GM12878 (cell line): Measurements from ENCODE around the gene SLC12A5. TPM values are rescaled to one million over a fixed set of nuclear protein-coding genes. Genes with fewer than 3 reads are reported as not detected.

Source experiments
- ATAC-seq: fragments of 200-7000 bp; cut with Tn5 transposase; 3 replicates; pipeline ENCODE4 v1.9.1; 2020; ENCODE audit warnings: mild to moderate bottlenecking, moderate library complexity
- BruUV-seq: library from RNA; stranded (reverse); fragments of 400-500 nt; replicated peaks from 2 replicates; lab custom pipeline; 2021; lab: Mats Ljungman, UMichigan
- CTCF ChIA-PET: fragments of 300-600 bp; sonication (Branson Sonifier 250); formaldehyde crosslinking; extraction: SDS; loops from one replicate; lab custom pipeline; 2021; ENCODE audit warnings: inconsistent platforms; lab: Yijun Ruan, JAX
- POLR2A ChIA-PET: fragments of 350-600 bp; formaldehyde crosslinking; extraction: SDS; loops from one replicate; lab custom pipeline; 2021; ENCODE audit warnings: inconsistent platforms; lab: Charles Lee
- RAD21 ChIA-PET: fragments of 300-600 bp; sonication (Branson Sonifier 250); formaldehyde crosslinking; loops from one replicate; lab custom pipeline; 2023; ENCODE audit warnings: antibody characterized with exemption; ENCODE audit not compliant: unreplicated experiment; lab: Charles Lee
- SMC1A ChIA-PET: fragments of 300-600 bp; sonication (Branson Sonifier 250); formaldehyde crosslinking; loops from one replicate; lab custom pipeline; 2023; ENCODE audit not compliant: unreplicated experiment, uncharacterized antibody; lab: Charles Lee
- DNase-seq: peaks from one replicate; pipeline ENCODE4 v3.0.0-alpha.2; 2011; ENCODE audit warnings: low read depth, low spot score
- FAIRE-seq: peaks from 3 replicates; lab custom pipeline; 2011; peaks lifted over from hg19 to GRCh38; lab: Jason Lieb, UNC
- H2AFZ ChIP-seq: 2 replicates; pipeline ENCODE4 v1.6.0; 2011; ENCODE audit warnings: low read depth, low read length, control low read depth; ENCODE audit not compliant: control insufficient read depth
- H3K27ac ChIP-seq: 2 replicates; pipeline ENCODE4 v1.5.1; 2011; ENCODE audit warnings: control low read depth; ENCODE audit not compliant: control insufficient read depth, insufficient read depth
- H3K27me3 ChIP-seq, 2 experiments: replicated peaks in 1 of 2; 2 replicates each; pipeline versions ENCODE4 v1.6.0 to v1.6.1; 2011; ENCODE audit warnings: low read length in 1 of 2; ENCODE audit not compliant: control insufficient read depth in 2 of 2, insufficient read depth in 2 of 2
- H3K36me3 ChIP-seq, 2 experiments: 2 replicates each; pipeline ENCODE4 v1.5.1; 2011; ENCODE audit warnings: low read length in 1 of 2; ENCODE audit not compliant: control insufficient read depth in 2 of 2, insufficient read depth in 2 of 2
- H3K4me1 ChIP-seq: 2 replicates; pipeline ENCODE4 v1.6.1; 2011; ENCODE audit warnings: mild to moderate bottlenecking, low read length, moderate library complexity, mixed read lengths; ENCODE audit not compliant: control insufficient read depth, insufficient read depth
- H3K4me2 ChIP-seq: 2 replicates; pipeline ENCODE4 v1.6.0; 2011; ENCODE audit warnings: control low read depth; ENCODE audit not compliant: control insufficient read depth, insufficient read depth
- H3K4me3 ChIP-seq: fragments of 200-600 bp; sonication (generic); 2 replicates; pipeline ENCODE4 v1.5.1; 2016
- H3K79me2 ChIP-seq: 2 replicates; pipeline ENCODE4 v1.6.0; 2011; ENCODE audit warnings: low read length; ENCODE audit not compliant: control insufficient read depth, insufficient read depth
- H3K9ac ChIP-seq: 2 replicates; pipeline ENCODE4 v1.8.0; 2011; ENCODE audit warnings: low read length, control low read depth, mixed read lengths; ENCODE audit not compliant: control insufficient read depth, insufficient read depth
- H3K9me3 ChIP-seq: replicated peaks from 3 replicates; pipeline ENCODE4 v1.5.1; 2011; ENCODE audit warnings: mild to moderate bottlenecking, low read length; ENCODE audit not compliant: control insufficient read depth, insufficient read depth
- H4K20me1 ChIP-seq: 2 replicates; pipeline ENCODE4 v1.6.0; 2011; ENCODE audit not compliant: control insufficient read depth, insufficient read depth
- CBFB ChIP-seq: IDR thresholded peaks from 2 replicates; pipeline ENCODE4 v1.6.1; 2016; ENCODE audit warnings: antibody characterized with exemption, low read depth
- CHD4 ChIP-seq: fragments of 200-600 bp; sonication (generic); IDR thresholded peaks from 2 replicates; pipeline ENCODE4 v1.6.1; 2016; ENCODE audit warnings: mild to moderate bottlenecking
- CREM ChIP-seq: IDR thresholded peaks from 2 replicates; pipeline ENCODE4 v1.6.1; 2014; ENCODE audit warnings: antibody characterized with exemption, low read depth
- JUND ChIP-seq: IDR thresholded peaks from 2 replicates; pipeline ENCODE4 v1.6.1; 2012; ENCODE audit warnings: low read depth, mild to moderate bottlenecking, low read length, improper control_type of control experiment, moderate library complexity
- KLF5 ChIP-seq: fragments of 450-650 bp; IDR thresholded peaks from 2 replicates; pipeline ENCODE4 v1.6.1; 2014; ENCODE audit warnings: mild to moderate bottlenecking; ENCODE audit not compliant: partially characterized antibody
- LARP7 ChIP-seq: fragments of 450-650 bp; IDR thresholded peaks from 2 replicates; pipeline ENCODE4 v1.6.1; 2017; ENCODE audit warnings: mild to moderate bottlenecking
- MTA3 ChIP-seq: IDR thresholded peaks from 2 replicates; pipeline ENCODE4 v1.6.1; 2012; ENCODE audit warnings: low read length, inconsistent platforms, borderline replicate concordance
- NRF1 ChIP-seq: conservative IDR thresholded peaks from 2 replicates; pipeline ENCODE4 v1.6.1; 2011; ENCODE audit warnings: mild to moderate bottlenecking, low read depth, low read length, improper control_type of control experiment
- RCOR1 ChIP-seq: conservative IDR thresholded peaks from 2 replicates; pipeline ENCODE4 v1.6.1; 2012; ENCODE audit warnings: low read depth, low read length, improper control_type of control experiment
- RFX5 ChIP-seq: IDR thresholded peaks from 2 replicates; pipeline ENCODE4 v1.6.1; 2011; ENCODE audit warnings: low read depth, low read length, improper control_type of control experiment
- RUNX3 ChIP-seq: IDR thresholded peaks from 2 replicates; pipeline ENCODE4 v1.6.1; 2012; ENCODE audit warnings: low read length, inconsistent platforms
- SP1 ChIP-seq: IDR thresholded peaks from one replicate; pipeline ENCODE4 v1.6.1; 2011; ENCODE audit warnings: low read depth, low read length
- SPI1 ChIP-seq: IDR thresholded peaks from 2 replicates; pipeline ENCODE4 v1.6.1; 2011; ENCODE audit warnings: low read depth, mild to moderate bottlenecking, low read length, moderate library complexity, borderline replicate concordance; ENCODE audit not compliant: insufficient read depth
- SREBF1 ChIP-seq: IDR thresholded peaks from 2 replicates; pipeline ENCODE4 v1.6.1; 2012; ENCODE audit warnings: mild to moderate bottlenecking, low read length
- SUPT20H ChIP-seq: IDR thresholded peaks from 2 replicates; pipeline ENCODE4 v1.6.1; 2011; ENCODE audit warnings: low read depth, mild to moderate bottlenecking, low read length, moderate library complexity, borderline replicate concordance; ENCODE audit not compliant: control insufficient read depth
- TARDBP ChIP-seq: IDR thresholded peaks from 2 replicates; pipeline ENCODE4 v1.6.1; 2016; ENCODE audit warnings: borderline replicate concordance
- WGBS: methylation state at CpG from one replicate; pipeline ENCODE4 v1.1.6; 2016; ENCODE audit warnings: low lambda C conversion rate; ENCODE audit not compliant: insufficient replicate concordance, insufficient coverage; ENCODE audit errors: missing lambda C conversion rate; 5-methylcytosine and 5-hydroxymethylcytosine counted together
- in situ Hi-C: fragments of 300-500 bp; cut with MboI; formaldehyde crosslinking; loops from 9 replicates; pipeline ENCODE4 v1.14.3; 2018; ENCODE audit warnings: mixed read lengths
- intact Hi-C: fragments of 100-400 bp; cut with micrococcal nuclease; formaldehyde crosslinking; loops from one replicate; pipeline ENCODE4 v1.14.2; 2022; ENCODE audit not compliant: unreplicated experiment
- polyA plus RNA-seq, 11 experiments: library from polyadenylated mRNA; depleted of rRNA in 4 of 11; unstranded in 6 of 11; stranded (reverse) in 5 of 11; fragments of >200 nt; fragmentation: Nextera tagmentation in 4 of 11; fragmentation: Illumina TruSeq in 1 of 11; extraction: Ambion mirVana in 4 of 11; extraction: Trizol in 1 of 11; gene quantifications; 1 replicate in 1 of 11; 2 replicates in 10 of 11; pipeline versions ENCODE4 v1.2.1 to v1.2.3, GENCODE V29; 2011 to 2016; ENCODE audit warnings: inconsistent platforms in 2 of 11, missing spikeins in 2 of 11, low read depth in 1 of 11
- total RNA-seq, 4 experiments: library from RNA; depleted of rRNA in 3 of 4; stranded (reverse); fragments of >200 nt in 3 of 4; fragmentation: Illumina TruSeq in 1 of 4; extraction: Trizol in 1 of 4; gene quantifications; 2 replicates each; pipeline versions ENCODE4 v1.2.1 to v1.2.3, GENCODE V29; 2013 to 2021
- TF ChIP-seq, protein P1 (sequence below): IDR thresholded peaks from 2 replicates; pipeline ENCODE4 v1.6.1; 2011; ENCODE audit warnings: borderline replicate concordance, low read depth, mild to moderate bottlenecking, moderate library complexity, mixed read lengths, low read length; ENCODE audit not compliant: insufficient read depth; ENCODE audit errors: extremely low read length

SLC12A5 gene
- total and polyA plus RNA-seq, 10 of the 15 experiments (the other 5 are each of a cell fraction or from before 2014, with no cell fraction given), result 0.26 to 2.7 (median 1.2) TPM

DNA sequence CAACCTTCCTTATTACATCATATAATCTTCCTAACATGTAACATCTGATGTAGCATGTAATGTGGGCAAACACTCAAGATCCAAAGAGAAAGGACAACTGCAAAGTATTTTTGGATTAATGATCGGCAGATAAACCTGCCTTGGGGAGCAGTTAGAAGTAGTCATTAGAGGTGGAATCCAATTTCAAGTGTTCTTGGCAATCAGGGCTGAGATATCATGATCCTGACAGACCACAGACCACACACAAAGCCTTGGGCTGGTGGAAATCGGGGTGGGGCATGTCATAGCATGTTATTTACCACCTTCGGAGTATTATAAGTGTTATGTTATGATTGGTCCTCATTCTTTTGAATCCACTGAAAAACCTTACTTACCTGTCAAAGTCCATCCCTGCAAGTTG is 44.4 kb downstream of the SLC12A5 start:
- ATAC-seq (no peak), DNase-seq (no peak), FAIRE-seq (no peak)
- WGBS, result 96% methylated on average over 3 of the region's 3 CpGs
- Histone ChIP-seq H3K27me3 (no peaks in the 10 kb centered on the region), H3K4me3 (no peak overlapping the region), H3K36me3 (peaks cover 4 to 34% of the 10 kb centered on the region in 2 experiments), H3K79me2 (no peaks in the 10 kb centered on the region), H3K27ac (no peak overlapping the region), H3K4me1 (no peaks in the 10 kb centered on the region), H2AFZ (no peak overlapping the region), H3K9ac (no peak overlapping the region), H3K4me2 (no peak overlapping the region), H4K20me1 (no peaks in the 10 kb centered on the region), H3K9me3 (no peaks in the 10 kb centered on the region)
- in situ Hi-C loops, result no loop called here
- CTCF ChIA-PET, result no interaction called here
- RAD21 ChIA-PET, result no interaction called here
- SMC1A ChIA-PET, result no interaction called here
- intact Hi-C loops, result no loop called here
- TF ChIP-seq CHD4 (no peak), SP1 (no peak), NRF1 (no peak), SREBF1 (no peak), SPI1 (no peak), JUND (no peak), RFX5 (no peak), SUPT20H (no peak), TARDBP (no peak), RUNX3 (no peak), CREM (no peak), RCOR1 (no peak), KLF5 (no peak), LARP7 (no peak), CBFB (no peak), MTA3 (no peak)
- TF ChIP-seq, protein P1, sequence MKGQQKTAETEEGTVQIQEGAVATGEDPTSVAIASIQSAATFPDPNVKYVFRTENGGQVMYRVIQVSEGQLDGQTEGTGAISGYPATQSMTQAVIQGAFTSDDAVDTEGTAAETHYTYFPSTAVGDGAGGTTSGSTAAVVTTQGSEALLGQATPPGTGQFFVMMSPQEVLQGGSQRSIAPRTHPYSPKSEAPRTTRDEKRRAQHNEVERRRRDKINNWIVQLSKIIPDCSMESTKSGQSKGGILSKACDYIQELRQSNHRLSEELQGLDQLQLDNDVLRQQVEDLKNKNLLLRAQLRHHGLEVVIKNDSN, result no peak
- no TSS peak for BruUV-seq
- POLR2A ChIA-PET, result no interaction called here
